Measurements from ENCODE around the gene SYNE1. TPM values are rescaled to one million over a fixed set of nuclear protein-coding genes. Genes with fewer than 3 reads are reported as not detected.

The SYNE1 gene
- total and polyA plus RNA-seq, 2 of the 8 experiments (the other 6 are each of a cell fraction or from before 2014, with no cell fraction given) = 2.8 to 5.5 TPM

DNA sequence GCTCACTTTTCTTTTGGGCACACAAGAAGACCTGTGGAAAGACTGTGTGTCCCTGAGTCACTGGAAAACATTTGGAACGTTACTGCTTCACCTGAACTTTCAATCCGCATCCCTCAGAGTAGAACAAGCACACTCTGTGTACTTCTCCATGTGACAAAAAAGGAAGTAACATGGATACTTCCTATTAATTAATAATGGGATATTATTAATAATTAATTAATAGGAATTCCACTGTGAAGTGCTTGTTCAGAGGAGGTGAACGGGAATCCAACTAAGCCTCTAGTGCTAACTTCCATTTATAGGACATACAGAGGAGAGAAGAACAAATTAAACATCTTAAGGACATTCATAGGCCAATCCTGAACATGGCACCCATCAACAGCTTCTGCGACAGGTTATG is 407.8 kb downstream of the SYNE1 start (continued):
- TF ChIP-seq, protein P1, sequence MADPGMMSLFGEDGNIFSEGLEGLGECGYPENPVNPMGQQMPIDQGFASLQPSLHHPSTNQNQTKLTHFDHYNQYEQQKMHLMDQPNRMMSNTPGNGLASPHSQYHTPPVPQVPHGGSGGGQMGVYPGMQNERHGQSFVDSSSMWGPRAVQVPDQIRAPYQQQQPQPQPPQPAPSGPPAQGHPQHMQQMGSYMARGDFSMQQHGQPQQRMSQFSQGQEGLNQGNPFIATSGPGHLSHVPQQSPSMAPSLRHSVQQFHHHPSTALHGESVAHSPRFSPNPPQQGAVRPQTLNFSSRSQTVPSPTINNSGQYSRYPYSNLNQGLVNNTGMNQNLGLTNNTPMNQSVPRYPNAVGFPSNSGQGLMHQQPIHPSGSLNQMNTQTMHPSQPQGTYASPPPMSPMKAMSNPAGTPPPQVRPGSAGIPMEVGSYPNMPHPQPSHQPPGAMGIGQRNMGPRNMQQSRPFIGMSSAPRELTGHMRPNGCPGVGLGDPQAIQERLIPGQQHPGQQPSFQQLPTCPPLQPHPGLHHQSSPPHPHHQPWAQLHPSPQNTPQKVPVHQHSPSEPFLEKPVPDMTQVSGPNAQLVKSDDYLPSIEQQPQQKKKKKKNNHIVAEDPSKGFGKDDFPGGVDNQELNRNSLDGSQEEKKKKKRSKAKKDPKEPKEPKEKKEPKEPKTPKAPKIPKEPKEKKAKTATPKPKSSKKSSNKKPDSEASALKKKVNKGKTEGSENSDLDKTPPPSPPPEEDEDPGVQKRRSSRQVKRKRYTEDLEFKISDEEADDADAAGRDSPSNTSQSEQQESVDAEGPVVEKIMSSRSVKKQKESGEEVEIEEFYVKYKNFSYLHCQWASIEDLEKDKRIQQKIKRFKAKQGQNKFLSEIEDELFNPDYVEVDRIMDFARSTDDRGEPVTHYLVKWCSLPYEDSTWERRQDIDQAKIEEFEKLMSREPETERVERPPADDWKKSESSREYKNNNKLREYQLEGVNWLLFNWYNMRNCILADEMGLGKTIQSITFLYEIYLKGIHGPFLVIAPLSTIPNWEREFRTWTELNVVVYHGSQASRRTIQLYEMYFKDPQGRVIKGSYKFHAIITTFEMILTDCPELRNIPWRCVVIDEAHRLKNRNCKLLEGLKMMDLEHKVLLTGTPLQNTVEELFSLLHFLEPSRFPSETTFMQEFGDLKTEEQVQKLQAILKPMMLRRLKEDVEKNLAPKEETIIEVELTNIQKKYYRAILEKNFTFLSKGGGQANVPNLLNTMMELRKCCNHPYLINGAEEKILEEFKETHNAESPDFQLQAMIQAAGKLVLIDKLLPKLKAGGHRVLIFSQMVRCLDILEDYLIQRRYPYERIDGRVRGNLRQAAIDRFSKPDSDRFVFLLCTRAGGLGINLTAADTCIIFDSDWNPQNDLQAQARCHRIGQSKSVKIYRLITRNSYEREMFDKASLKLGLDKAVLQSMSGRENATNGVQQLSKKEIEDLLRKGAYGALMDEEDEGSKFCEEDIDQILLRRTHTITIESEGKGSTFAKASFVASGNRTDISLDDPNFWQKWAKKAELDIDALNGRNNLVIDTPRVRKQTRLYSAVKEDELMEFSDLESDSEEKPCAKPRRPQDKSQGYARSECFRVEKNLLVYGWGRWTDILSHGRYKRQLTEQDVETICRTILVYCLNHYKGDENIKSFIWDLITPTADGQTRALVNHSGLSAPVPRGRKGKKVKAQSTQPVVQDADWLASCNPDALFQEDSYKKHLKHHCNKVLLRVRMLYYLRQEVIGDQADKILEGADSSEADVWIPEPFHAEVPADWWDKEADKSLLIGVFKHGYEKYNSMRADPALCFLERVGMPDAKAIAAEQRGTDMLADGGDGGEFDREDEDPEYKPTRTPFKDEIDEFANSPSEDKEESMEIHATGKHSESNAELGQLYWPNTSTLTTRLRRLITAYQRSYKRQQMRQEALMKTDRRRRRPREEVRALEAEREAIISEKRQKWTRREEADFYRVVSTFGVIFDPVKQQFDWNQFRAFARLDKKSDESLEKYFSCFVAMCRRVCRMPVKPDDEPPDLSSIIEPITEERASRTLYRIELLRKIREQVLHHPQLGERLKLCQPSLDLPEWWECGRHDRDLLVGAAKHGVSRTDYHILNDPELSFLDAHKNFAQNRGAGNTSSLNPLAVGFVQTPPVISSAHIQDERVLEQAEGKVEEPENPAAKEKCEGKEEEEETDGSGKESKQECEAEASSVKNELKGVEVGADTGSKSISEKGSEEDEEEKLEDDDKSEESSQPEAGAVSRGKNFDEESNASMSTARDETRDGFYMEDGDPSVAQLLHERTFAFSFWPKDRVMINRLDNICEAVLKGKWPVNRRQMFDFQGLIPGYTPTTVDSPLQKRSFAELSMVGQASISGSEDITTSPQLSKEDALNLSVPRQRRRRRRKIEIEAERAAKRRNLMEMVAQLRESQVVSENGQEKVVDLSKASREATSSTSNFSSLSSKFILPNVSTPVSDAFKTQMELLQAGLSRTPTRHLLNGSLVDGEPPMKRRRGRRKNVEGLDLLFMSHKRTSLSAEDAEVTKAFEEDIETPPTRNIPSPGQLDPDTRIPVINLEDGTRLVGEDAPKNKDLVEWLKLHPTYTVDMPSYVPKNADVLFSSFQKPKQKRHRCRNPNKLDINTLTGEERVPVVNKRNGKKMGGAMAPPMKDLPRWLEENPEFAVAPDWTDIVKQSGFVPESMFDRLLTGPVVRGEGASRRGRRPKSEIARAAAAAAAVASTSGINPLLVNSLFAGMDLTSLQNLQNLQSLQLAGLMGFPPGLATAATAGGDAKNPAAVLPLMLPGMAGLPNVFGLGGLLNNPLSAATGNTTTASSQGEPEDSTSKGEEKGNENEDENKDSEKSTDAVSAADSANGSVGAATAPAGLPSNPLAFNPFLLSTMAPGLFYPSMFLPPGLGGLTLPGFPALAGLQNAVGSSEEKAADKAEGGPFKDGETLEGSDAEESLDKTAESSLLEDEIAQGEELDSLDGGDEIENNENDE (IDR thresholded peaks at IDR 0.05; ENCODE audit: insufficient replicate concordance, low read length) = no peak
- TF ChIP-seq EZH2 (IDR thresholded peaks at IDR 0.05; ENCODE audit: low read depth, low read length, severe bottlenecking) (no peak), BRCA1 (IDR thresholded peaks at IDR 0.05; ENCODE audit: low read depth, low read length) (no peak), CEBPB (IDR thresholded peaks at IDR 0.05; ENCODE audit: low read depth, low read length) (no peak), ASH2L (IDR thresholded peaks at IDR 0.05; ENCODE audit: low read length) (no peak), JUN (IDR thresholded peaks at IDR 0.05; ENCODE audit: low read depth, low read length) (no peak), ZNF274 (IDR thresholded peaks at IDR 0.05; ENCODE audit: borderline replicate concordance, extremely low read depth, low read length) (no peak)
- TF ChIP-seq, protein P2, sequence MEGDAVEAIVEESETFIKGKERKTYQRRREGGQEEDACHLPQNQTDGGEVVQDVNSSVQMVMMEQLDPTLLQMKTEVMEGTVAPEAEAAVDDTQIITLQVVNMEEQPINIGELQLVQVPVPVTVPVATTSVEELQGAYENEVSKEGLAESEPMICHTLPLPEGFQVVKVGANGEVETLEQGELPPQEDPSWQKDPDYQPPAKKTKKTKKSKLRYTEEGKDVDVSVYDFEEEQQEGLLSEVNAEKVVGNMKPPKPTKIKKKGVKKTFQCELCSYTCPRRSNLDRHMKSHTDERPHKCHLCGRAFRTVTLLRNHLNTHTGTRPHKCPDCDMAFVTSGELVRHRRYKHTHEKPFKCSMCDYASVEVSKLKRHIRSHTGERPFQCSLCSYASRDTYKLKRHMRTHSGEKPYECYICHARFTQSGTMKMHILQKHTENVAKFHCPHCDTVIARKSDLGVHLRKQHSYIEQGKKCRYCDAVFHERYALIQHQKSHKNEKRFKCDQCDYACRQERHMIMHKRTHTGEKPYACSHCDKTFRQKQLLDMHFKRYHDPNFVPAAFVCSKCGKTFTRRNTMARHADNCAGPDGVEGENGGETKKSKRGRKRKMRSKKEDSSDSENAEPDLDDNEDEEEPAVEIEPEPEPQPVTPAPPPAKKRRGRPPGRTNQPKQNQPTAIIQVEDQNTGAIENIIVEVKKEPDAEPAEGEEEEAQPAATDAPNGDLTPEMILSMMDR (IDR thresholded peaks at IDR 0.05; ENCODE audit: control extremely low read depth in 1 of 3, insufficient read depth in 1 of 3, low read depth in 1 of 3, low read length in 3 of 3) = no peak

Data from H1 (cell line).